HG02970 (cell line): Measurements from ENCODE around the gene COMMD4.

Experiments
- ATAC-seq: cut with Tn5 transposase; IDR thresholded peaks from one replicate; pipeline ENCODE4 v1.9.1; 2021; ENCODE audit warnings: mild to moderate bottlenecking, moderate library complexity, moderate number of reproducible peaks; ENCODE audit not compliant: unreplicated experiment, low FRiP score

COMMD4 gene

DNA sequence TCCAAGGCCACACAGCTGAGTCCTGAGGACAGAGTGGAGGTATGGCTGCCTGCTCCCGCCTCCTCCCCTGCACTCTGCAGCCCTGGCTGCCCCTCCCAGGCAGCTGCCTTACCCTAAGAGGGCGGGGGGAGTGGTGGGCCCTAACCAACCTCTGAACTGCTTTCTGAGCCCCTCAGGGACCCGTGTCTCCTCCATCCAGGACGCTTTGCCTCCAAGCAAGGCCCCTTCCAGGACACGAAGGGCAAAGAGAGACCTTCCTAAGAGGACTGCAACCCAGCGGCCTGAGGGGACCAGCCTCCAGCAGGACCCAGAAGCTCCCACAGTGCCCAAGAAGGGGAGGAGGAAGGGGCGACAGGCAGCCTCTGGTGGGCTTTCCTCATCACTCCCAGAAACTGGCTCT lies 18.6 kb downstream of the COMMD4 start:
- no peak for ATAC-seq

DNA sequence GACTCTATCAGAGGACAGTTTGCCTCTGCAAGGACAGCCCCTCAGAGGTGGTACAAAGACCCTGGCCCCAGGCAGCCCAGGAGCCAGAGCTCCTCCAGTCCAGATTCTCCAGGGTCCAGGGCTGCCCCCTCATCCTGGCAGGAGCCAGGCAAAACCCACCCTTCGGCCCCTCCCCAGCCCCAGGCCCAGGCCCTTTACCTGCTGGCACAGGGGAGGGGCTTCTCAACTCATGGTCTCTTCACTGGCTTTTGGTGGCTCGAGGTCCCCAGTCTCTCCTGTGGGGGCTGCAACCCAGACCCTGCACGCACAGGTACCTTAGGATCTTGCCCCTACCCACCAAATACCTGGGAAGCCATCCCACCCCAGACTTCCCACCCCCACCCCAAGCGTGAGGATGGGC lies 19.5 kb downstream of the COMMD4 start:
- no peak for ATAC-seq

GRCh38 chr15:75356006-75356405 lies 20.1 kb downstream of the COMMD4 start:
- no peak for ATAC-seq

GRCh38 chr15:75356517-75356916 lies 20.7 kb downstream of the COMMD4 start:
- no peak for ATAC-seq

- ATAC-seq = no peak
Observed at GRCh38 chr15:75357976-75358673, 22.3 kb downstream of the COMMD4 start.

- no peak for ATAC-seq
Observed at GRCh38 chr15:75358771-75359536, 23.1 kb downstream of the COMMD4 start.

DNA sequence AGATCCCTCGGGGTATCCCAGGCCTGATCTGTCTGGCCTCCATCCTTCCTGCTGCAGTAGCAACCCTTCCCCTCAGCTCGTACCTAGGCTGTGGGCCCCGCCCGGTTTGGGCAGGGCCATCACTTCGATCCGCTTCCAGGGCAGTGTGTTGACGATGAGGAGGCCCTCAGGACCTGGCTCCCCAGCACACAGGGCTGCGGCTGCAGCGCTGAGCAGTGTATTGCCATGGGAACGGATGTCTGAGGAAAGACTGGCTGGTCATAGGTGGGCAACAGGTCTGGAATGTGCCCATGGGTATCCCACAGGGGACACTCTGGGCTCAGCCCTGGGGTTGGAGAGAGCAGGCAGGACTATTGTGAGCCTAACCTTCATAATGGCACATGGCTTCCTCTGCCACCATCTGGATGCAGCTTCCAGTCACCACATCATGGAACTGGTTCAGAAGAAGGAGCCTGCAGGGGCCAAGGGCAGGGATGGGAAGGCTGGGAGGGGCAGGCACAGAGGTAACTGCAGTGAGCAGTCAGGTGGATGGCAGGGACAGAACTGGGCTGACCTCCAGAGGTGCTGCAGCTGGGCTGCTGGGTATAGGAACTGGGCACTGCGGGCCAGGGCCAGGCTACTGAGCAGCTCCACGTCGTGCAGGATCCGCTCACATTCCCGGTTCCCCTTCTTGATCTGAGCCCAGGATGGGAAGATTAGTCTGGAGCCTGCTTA lies 23.8 kb downstream of the COMMD4 start:
- no peak for ATAC-seq

DNA sequence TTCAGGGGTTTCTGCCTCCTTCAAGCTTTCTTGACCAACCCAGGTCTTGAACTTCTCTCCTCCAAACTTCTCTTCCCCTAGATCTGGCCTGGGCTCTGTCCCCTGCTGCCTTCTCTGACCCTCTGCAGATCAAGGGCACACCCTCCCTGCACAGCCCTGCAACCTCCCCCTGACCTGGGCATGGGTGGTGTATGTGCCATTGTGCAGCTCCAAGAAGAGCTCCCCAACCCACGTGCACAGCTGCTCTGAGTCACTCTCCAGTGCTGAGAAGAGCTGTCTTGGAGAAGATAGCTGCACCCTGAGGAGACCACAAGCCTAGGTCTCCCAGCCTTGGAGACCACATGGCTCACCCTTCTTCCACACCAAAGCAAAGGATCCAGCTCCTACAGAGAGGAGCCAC lies 24.5 kb downstream of the COMMD4 start:
- no peak for ATAC-seq

DNA sequence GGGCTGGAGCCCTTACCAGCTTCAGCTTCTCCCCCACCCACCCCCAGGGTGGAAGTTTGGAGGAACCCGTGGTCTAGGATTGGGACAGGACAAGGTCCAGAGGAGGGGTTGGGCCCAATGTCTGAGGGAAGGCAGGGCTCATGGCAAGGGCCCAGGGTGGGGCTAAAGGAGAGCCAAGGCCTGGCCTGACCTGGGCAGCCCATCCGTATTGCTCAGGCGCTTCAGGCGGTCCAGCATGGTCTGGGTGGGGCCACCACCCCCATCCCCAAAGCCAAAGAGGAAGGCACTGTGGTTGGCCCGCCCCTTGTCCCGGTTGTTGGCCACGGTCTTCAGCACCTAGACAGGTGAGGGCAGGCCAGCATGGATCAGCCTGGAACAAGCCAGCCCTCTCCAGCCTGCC lies 25.0 kb downstream of the COMMD4 start:
- no peak for ATAC-seq

DNA sequence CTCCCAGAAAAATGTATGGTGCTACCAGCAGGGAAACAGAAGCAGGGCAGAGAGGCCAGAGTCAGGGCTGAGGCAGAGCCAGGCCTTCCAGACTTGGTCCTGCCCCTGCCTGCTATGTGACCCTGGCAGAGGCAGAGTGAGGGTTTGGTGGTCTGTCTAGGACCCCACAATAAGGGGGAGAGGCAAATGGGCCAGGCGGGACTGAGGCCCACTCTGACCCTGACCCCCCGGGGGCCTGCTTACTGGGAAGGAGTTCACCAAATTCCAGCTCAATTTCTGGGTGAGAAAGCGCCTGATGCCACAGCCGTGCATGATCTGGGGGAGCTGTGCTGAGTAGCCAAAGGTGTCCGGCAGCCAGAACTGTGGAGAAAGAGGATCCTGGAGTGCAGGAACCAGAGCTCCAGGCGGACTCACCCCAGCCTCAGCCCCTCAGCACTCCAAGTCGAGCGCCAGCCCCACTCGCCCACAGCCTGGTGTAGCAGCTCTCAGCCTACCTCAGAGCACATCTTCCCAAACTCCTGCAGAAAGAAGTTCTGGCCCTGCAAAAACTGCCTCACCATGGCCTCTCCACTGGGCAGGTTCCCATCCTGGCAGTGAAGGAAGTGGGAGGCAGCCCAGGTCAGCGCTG lies 25.6 kb downstream of the COMMD4 start:
- no peak for ATAC-seq

GRCh38 chr15:75361989-75362641 lies 26.3 kb downstream of the COMMD4 start:
- no peak for ATAC-seq

- no peak for ATAC-seq
Observed at GRCh38 chr15:75362642-75363249, 26.9 kb downstream of the COMMD4 start.

DNA sequence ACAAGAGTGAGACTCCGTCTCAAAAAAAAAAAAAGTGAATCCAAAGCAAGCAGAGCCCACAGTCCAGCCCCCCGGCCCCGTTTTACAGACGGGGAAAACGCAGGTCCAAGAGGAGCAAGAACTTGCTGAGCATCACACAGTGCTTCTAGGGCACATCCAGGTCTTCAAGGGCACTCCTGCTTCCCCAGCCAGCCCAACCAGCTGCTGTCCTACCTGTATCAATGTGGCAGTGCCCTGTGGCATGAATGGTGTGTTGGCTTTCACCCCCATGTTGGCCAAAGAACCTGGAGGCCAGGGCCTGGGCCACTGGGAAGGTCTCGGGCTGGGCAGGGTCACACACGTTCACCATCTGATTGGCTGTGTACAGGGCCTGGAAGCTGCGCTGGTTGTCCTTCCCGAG lies 27.9 kb downstream of the COMMD4 start:
- no peak for ATAC-seq

DNA sequence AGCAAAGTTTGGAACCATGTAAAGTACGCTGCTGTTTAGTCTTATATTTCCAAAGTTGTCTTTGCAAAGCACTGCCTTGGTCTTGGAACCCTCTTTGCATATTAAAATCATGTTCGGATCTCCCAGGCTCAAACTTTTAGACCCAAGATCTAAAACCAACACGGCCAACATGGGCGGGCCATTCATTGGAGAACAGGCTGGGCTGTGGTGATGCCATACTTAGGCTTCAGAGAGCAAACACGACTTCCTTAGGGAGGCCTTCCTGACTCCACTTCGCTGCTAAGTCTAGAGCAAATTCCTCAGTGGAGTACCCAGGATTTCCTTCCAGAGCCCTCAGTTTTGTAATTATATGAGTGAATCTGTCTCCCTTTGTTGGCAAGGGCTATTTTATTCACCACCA lies 29.0 kb downstream of the COMMD4 start:
- no peak for ATAC-seq

DNA sequence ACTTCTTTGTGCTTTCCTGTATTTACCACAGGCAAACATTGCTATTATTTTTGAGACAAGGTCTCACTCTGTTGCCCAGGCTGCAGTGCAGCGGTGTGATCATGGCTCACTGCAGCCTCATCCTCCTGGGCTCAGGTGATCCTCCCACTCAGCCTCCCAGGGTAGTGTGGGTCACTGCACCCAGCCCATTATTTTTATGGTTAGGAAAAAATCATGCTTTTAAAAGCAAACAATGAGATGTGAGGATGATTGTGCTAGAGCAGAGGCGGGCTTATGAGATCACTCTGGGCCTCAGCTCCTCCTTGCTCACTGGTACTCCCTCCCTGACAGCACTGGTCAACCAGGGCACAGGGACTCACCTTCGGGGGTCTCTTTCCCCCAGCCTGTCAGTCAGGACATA lies 30.3 kb downstream of the COMMD4 start:
- ATAC-seq = no peak

DNA sequence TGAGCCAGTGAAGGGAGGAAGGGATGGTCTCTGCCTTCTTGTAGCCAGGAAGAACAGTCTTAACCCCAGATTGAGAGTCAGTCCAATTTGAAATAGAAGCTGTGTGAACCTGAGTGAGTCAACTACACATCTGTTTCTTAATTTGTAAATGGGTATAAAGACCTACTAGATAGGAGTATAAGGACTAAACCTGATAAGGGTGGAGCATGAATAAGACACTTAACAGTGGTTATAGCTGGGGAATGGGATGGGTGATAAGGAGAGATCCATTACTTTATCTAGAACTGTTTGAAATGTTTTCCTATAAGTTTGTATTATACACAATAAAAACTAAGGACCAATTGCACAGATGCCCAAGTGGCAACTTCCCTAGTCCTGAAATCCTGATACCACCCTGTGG lies 31.1 kb downstream of the COMMD4 start:
- no peak for ATAC-seq

- no peak for ATAC-seq
Observed at GRCh38 chr15:75367406-75367912, 31.6 kb downstream of the COMMD4 start.

DNA sequence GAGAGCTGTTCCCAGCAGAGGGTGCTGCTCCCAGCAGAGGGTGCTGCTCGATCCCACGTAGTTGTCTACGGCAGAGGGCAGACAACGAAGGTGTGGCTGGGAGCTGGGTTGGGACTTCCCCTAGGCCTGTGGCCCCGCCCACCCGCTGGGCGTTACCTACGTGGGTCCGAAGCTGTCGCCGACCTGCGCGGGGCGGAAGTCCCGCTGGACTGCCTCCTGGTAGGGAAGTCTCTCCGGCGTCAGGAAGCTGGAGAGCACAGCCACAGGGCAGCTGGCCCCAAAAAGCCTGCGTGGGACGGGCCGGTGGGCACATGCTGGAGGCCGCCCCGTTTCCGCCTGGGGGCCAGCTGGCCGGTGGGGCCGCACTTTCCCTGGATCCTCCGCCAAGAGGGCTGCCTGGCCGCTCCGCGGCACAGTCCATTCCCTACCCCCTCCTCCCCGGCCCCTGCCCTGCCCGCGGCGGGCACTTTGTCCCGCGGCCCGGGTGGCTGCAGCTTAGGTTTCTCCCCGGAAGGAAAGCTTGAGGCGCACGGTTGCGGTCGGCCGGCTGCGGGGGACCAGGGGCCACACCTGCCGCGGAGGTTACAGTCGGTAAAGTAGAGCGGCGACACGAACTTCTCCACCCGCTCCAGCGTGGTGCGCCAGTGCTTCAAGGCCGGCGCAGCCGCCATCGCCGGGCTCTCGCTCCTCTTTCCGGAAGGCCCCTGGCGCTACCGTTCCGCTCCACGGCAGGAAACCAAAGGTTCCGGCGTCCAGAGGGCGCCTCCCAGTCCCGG lies 32.2 kb downstream of the COMMD4 start, which contains the start of gene MAN2C1:
Gene MAN2C1, minus strand, starts transcription at position 695 of the 776 bp plus-strand sequence. Its CDS starts 24 bp downstream, at position 671.
- ATAC-seq = peak; percentile 76

- ATAC-seq = peak; percentile 6
Observed at GRCh38 chr15:75368689-75369239, 32.9 kb downstream of the COMMD4 start.
